Uterus (tissue), 2 donors: ENCODE measurements around the gene IGF1R.

Experiments
- POLR2A ChIP-seq, 2 donors: fragments of 450-650 bp; IDR thresholded peaks; one replicate each; pipeline ENCODE4 v1.6.1; 2016; ENCODE audit warnings: antibody characterized with exemption in 2 of 2, mild to moderate bottlenecking in 1 of 2, moderate library complexity in 1 of 2
- TF ChIP-seq, protein P1 (sequence below), 4 experiments: fragments of 200-600 bp in 2 of 4; fragments of 450-650 bp in 2 of 4; sonication (generic) in 2 of 4; IDR thresholded peaks; one replicate each; pipeline ENCODE4 v1.5.1; 2016 to 2019; ENCODE audit warnings: antibody characterized with exemption in 4 of 4, mild to moderate bottlenecking in 2 of 4, moderate library complexity in 1 of 4

DNA sequence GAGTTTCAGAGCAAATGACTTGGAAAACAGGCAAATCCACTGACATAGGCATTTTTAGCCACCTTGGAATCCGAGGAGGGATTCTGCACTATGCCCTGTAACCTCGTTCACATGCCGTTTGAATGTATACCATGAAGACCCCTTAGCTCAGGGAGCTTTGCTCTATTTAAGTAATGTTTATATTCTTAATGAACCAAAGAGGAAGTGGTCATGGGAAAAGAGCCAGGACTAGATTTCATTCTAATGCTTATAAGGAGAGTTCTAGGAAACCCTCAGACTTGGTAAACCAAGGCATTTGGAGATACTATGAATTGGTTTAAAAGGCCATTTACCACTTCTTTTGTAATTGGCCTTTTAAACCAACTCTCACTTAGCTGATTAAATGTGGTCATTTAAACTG, 178.9 kb downstream of the IGF1R start:
- TF ChIP-seq, protein P1, sequence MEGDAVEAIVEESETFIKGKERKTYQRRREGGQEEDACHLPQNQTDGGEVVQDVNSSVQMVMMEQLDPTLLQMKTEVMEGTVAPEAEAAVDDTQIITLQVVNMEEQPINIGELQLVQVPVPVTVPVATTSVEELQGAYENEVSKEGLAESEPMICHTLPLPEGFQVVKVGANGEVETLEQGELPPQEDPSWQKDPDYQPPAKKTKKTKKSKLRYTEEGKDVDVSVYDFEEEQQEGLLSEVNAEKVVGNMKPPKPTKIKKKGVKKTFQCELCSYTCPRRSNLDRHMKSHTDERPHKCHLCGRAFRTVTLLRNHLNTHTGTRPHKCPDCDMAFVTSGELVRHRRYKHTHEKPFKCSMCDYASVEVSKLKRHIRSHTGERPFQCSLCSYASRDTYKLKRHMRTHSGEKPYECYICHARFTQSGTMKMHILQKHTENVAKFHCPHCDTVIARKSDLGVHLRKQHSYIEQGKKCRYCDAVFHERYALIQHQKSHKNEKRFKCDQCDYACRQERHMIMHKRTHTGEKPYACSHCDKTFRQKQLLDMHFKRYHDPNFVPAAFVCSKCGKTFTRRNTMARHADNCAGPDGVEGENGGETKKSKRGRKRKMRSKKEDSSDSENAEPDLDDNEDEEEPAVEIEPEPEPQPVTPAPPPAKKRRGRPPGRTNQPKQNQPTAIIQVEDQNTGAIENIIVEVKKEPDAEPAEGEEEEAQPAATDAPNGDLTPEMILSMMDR (IDR thresholded peaks at IDR 0.05) = no peak
- TF ChIP-seq POLR2A (IDR thresholded peaks at IDR 0.05) = no peak
